Activated CD8-positive, alpha-beta memory T cell treated with anti-CD3 and anti-CD28 coated beads, Interleukin-2, amount 50 U/mL, for 24 hours (primary cell): ENCODE results near the gene RYR2.

Experiments used
- DNase-seq: peaks from one replicate; pipeline ENCODE4 v3.0.0-alpha.2; 2020; ENCODE audit errors: extremely low read depth

Gene RYR2

DNA sequence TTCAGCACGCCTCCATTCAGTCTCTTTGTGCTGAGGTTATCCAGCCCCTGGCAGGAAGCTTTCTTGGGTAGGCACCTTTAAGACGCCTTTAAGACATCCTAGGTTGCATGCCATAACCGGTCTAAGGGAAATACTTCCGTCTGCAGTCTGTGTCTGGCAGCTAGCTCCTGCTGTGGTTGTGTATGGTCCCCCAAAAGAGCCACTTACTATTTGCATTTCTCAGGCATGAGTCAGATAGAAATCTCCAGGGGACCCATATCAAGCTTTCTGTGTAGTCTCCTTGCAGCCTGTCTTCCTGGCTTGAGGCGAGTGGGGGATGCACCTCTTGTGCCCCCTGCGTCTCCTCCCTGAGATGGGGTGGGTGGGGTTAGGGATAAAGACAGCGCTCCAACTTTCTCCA is 10.0 kb upstream of the RYR2 start:
- no peak for DNase-seq

DNA sequence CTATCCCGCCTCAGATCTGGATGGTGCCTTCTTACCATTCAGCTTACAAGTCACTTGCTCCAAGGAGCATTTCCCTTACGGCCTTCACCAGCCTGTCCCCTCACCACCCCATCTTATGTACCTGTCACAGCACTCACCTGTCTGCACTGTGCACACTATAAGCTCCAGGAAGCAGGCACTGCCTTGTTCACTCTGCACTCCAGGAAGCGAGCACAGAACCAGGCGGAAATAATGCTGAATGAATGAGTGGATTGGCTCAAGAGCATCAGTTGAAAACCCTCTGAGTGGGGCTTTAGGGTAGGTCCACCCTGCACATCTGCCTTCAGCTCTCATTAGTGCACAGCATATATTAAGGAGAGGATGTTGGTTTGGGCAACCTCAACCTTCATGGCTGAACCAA is 8.9 kb upstream of the RYR2 start:
- no peak for DNase-seq

DNA sequence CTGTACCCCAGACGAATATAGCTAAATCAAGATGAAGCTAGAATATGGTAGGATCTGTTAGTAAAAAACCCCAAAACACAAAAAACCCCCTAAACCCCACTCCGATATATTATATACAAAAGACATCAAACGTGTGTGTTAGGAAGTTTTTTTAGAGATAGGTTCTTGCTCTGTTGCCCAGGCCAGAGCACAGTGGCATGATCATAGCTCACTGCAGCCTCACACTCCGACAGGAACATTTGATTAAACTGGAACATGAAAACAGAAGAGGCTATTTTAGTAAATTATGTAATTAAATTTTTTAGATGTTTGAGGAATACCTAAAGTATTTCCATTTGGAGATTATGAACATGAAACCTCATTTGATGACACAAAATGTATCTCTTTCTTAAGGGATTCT is 8.2 kb upstream of the RYR2 start:
- DNase-seq = no peak

DNA sequence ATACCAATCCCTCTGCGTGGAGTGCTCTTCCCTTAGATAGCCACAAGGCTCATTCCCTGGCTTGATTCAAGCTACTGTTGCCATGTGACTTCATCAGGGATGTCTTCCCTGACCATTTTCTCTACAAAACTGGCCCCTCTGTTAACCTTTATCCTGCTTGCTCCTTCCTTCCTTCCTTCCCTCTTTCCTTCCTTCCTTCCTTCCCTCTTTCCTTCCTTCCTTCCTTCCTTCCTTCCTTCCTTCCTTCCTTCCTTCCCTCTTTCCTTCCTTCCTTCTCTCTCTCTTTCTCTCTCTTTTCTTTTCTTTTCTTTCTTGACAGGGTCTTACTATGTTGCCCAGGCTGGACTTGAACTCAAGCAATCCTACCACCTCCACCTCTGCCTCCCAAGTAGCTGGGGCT is 6.2 kb upstream of the RYR2 start:
- DNase-seq = no peak

DNA sequence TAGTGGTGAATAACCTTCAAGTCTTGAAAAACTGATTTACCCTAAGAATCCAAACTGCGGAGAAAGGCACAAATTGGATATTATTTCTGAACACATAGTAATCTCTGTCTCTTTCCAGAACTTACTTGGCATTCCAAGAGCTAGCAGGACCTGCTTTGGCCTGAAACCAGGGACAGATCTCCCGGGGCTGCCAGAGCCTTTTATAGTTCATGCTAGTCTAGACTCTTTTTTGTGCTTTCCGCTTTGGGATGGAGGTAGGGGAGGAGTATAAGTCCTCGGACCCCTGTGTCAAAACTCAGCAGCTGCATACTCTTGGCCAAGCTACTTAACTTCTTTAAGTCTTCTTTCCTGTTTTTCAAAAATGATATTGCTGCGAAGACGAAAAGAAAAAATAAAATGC is 3.8 kb upstream of the RYR2 start:
- no peak for DNase-seq

DNA sequence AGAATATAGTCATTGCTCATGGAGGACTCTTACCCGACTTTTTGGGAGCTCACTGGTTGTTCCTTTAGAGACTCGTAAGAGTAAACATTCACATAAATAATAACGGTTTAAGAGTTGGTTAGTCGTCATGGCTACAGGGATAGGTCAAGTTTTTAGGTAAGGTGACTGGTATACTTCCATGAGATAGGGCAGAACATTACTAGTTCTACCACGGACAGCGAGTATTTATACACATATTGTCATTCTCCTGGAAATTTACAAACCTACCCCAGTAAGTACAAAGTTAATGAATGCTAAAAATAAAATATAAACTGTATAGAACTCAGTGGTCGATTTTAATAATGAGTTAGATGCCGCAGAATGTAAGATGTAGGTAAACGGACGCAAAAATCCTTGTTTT is 1.2 kb upstream of the RYR2 start:
- no peak for DNase-seq

DNA sequence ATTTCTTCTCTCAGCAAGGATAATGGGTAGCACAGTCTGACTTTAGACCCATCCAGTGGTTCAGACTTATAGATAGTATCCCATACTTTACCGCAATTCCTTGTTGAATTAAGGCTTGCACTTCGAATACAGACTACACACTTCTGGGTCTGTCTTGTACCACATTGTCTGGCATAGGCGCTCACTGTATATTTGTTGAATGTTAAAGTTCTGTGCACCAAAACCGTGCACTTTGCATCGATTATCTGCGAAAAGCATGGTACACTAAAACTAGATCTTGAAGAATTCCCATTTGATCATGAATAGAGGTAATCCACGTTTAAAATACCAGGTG is 556 bp upstream of the RYR2 start:
- DNase-seq = no peak

DNA sequence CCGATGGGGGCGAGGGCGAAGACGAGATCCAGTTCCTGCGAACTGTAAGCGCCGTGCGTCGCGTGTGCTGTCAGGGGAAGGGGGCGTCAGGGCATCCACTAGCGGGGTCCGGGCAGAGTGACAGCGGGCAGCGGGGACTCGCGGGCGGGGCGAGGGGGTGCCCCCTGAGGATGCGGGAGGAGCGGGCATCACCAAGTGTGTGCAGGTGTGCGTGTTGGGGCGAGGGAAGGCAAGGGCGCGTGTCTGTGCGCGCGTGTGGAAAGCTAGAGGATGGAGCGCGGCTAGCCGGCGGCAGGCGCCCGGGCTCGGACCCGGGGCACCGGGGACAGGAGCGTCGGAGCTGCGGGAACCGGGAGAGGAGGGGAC is 525 bp downstream of the RYR2 start:
- no peak for DNase-seq

DNA sequence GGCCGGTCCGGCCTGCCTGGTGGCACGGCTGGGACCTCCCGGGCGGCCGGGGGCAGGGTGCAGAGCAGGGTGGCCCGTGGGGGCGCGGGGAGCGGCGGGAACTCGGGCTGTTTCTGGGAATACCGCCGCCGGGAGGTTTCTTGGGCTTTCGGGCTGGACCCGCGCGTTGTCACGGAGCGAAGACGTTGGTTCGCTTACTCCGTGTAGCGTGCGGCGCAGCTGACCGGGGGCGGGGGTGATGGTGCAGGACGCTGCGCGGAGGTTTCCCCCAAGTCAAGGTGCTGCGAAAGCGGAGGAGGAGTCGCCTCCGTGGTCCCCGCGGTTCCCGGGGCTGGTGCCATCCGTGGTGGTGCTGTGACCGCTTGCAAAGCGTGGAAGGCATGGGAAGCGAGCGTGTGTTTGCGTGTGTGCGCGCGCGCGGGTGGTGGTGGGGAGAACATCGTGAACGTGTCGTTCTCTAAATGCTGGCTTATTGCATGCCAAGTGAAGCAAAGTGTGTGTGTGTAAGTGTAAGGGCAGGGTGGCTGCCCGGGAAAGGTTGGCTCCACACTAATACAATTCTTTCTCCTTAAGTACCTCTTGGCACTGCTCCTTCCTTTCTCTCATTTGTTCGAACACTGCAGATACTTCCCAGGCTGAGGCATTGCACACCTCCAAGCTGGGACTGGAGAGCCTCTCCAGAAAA is 1.1 kb downstream of the RYR2 start:
- DNase-seq = no peak

DNA sequence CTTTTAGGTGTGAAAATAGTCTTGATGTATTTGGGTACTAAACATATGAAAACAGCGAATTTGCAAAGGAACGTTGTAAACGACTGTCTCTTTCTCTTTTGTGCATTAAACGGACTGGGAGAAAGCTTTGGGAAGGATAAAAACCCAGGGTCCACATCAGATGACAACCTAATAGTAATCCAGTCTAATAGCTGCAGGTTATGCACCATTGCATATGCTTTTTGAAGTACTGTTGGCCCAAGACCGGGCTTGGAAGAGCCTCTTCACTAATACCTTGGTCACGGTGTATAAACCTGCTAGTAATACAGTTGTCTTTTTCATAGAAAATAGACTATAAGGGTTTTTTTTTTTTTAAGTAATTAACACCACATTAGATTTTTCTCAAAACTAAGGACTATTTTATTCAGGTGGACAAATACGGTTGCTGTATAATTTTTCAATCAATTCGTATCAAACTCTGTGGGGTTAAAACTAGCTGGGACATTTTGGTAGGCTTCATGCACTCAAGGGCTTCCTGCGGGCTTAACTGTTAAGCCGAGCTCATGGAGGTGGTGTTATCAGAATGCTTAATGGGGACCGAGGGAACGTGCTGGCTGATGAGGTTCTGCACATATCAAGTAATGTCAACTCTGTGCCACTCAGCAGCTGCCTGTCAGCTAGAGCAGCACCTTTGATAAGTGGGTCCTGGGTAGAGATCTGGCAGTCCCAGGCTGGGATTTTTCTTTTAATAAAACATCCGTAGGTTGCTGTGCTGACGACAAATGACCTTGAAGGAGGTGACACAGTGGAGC is 2.1 kb downstream of the RYR2 start:
- DNase-seq = no peak

DNA sequence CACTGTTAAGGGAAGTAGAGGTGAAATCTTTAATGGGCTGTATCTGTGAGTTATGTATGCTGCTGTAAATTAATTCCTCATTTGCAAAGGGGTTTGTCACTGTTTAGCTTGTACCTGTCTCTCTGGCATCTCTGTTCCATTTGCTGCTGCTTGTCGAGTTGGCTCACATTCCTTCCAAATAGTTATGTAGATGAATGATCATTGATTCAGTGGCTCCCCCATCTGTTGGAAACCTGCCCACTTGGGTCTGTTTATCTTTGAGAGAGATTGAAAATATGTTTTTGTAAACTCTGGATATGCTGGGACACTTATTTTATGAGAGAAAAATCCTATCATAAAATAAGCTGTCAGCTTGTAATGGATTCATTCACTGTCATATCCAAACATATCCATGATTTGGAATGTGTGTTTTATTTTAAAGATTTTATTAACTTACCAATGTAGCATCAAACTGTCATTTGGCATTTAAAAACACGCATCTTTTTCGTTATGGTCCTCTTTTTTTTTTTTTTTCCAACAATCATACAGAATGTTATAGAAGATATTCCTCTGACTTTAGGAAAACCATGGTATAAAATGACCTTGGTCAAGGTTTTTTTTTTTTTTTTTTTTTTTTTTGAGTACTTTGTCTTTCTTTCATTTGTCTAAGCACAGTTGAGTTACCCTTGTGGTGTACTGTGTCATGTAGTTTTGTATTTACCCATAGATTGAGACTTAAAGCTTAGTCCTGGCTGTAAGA is 3.5 kb downstream of the RYR2 start:
- DNase-seq = no peak

DNA sequence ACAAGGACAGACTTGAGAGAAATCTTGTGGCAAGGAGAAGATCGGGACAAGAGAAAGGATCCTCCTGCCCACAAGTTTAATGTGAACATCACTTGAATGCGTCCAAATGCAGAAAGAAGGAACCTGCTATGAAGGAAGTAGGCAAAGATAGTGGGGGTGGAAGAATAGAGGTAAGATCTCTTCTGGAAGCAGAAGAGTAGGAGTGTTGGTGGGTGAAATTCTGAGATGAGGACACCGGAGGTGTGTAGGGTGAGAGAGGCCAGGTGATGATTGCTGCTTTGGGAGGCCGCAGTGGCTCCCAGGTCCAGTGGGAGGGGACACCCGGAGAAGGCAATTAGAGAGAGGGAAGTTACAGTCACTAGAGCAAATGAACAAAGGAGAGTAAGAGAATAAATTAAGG is 6.8 kb downstream of the RYR2 start:
- no peak for DNase-seq

DNA sequence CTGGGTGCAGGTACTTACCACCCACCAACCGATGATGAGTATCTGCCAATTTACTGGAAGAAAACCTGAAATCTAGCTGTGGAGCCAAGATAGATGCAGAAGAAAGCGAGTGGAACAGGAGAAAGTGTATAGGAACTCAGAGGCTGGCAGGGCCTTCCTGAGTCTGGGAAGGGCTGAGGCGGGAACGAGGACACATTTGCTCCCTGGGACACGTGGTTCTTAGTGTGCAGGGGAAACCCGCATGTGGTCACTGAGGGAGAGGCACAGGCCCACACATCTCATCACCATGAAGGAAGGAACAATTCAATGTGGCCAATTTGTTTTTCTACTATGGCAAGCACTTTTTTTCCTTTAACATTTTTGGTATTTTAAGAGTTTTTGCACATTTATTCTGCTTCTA is 8.2 kb downstream of the RYR2 start:
- DNase-seq = no peak

DNA sequence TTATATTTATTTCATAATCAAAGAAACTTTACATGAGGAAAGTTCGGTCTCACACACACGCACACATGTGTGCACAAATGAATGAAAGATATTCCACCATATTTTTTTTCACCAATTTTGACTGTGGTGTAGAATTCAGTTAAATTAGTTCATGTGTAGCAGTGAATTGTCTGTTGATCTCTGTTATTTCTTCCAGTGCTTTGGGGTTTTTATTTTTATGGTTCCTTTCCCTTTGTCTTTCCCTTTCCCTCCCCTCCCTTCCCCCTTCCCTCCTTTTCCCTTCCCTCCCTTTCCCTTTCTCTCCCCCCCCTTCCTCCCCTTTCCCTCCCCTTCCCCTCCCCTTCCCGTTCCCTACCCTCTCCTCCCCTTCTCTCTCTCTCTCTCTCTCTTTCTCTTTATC is 8.9 kb downstream of the RYR2 start:
- no peak for DNase-seq

DNA sequence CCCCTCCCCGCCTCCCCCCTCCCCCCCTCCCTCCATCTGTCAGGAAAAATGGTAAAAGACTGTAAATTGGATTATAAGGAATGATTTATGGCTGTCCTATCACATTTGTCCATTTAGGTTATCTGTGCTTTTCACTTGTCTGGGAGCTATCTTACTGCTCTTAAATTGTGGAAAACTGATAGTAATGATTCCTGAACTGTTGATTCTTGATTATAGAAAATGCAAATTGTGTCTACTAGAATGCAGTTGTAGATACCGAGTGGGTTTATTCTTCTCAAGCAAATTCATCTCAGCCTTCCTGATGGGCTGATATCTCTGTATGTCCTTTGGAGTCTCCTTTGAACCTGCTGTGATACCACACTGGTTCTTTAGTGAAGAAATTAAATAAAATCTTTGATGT is 12.3 kb downstream of the RYR2 start:
- DNase-seq = no peak

DNA sequence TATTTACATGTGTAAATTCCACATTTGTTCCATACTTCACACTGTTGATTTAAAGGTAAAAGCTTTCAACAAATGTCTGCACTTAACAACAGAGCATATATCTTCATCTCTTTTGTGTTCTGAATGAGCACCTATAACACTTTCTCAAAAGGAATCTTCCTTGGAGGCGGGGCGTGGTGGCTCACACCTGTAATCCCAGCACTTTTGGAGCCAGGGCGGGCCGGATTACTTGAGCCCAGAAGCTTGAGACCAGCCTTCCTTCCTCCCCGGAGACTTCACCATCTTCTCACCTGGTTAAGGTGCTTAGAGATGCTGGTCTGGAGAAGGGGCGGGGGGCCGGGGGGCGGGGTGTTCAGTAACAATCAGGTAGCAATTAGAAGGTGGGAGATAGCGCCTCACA is 16.5 kb downstream of the RYR2 start:
- no peak for DNase-seq

DNA sequence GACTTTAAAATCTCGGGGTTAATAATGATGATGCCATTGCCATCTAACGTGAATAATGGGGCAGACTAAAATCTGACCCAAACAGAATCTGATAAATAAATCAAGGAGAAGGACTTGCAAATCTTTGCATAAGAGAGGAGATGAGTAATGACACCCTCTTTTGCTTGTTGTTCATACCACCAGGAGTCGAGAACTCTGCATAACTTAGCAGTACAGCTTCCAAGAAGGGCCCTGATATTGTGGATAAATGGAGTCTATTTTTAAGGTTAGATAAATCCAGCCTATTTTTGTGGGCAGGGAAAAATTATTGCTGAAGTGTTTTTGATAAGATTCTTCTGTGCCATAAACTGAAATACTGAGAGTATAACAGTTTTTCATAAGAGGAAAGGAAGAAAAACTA is 17.3 kb downstream of the RYR2 start:
- no peak for DNase-seq

DNA sequence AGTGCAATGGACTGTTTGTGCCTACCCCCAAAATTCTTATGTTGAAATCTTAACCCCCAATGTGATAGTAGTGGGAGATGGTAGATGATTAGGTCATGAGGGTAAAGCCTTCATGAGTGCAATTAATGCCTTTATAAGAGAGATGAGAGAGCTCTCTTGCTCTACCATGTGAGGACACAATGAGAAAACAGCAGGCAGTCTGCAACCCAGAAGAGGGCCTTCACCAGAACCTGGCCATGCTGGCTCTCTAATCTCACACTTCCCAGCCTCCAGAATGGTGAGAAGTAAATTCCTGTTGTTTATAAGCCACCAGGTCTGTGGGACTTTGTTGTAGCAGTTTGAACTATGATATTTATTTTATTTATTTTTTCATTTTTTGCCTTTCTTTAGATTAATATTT is 21.0 kb downstream of the RYR2 start:
- DNase-seq = no peak

DNA sequence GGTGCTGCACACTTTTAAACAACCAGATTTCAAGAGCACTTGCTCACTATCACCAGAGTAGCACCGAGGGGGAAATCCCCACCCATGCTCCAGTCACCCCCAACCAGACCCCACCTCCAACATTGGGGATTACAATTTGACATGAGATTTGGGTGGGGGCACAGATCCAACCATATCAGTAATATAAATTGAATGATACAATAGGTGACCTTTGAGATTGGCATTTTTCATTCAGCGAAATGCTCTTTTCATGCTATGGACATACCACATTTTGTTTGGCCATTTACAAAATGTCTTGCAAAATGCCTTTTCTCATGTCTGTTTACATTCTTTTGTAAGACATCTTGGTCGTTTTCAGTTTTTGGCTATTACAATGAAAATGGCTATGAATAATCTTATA is 23.9 kb downstream of the RYR2 start:
- DNase-seq = no peak

DNA sequence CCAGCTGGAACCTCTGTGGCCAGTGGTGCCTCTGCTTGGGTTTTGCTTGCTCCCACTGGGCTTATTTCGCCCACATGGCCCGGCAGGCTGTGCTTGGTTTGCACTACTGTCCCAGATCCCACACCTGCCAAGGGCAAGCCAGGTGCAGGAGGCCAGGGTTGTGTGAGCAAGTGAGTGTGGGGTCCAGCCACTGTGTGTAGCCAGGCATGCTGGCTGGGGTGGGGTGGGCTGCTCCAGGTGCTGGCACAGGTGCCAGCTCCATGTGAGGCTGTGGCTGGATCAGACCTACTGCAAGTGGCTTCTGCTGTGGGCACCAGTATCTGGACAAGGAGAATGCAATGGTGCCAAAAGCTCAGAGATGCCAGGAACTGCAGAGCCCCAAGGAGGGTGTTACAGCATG is 28.5 kb downstream of the RYR2 start:
- no peak for DNase-seq

DNA sequence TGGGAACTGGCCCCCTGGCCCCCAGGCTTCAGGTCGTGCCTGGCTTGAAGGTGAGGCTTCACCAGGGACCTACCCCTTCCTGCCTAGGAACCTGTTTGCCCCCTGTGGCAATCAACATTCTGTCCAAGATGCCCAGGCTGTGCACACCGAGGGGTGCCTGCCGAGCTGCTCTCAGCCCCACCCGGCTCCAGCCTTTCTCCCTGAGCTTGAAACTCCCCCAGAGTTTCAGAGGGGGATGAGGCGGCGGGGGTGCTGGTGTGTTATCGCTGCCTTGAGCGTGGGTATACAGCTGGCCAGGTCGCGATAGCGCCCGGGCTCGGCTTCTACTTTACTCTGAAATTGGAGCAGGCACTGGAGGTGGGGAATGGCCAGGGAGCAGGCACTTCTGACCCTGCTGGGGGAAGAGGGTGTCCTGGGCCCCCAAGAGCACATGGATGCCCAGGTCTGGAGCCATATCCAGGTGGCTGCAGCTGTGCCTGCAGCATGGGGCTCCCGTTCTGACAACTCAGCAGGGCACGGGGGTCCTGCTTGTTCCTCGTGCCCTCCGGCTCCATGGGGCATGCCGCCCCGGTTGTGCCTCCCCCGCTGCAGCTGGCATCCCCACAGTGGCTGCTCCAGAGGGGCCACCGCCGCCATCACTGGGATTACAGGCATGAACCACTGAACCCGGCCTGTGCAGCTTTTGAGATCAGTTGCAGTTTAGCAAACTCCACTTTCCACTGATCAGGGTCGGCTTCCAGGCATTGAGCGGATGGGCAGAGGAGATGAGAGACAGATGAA is 29.8 kb downstream of the RYR2 start:
- DNase-seq = no peak

DNA sequence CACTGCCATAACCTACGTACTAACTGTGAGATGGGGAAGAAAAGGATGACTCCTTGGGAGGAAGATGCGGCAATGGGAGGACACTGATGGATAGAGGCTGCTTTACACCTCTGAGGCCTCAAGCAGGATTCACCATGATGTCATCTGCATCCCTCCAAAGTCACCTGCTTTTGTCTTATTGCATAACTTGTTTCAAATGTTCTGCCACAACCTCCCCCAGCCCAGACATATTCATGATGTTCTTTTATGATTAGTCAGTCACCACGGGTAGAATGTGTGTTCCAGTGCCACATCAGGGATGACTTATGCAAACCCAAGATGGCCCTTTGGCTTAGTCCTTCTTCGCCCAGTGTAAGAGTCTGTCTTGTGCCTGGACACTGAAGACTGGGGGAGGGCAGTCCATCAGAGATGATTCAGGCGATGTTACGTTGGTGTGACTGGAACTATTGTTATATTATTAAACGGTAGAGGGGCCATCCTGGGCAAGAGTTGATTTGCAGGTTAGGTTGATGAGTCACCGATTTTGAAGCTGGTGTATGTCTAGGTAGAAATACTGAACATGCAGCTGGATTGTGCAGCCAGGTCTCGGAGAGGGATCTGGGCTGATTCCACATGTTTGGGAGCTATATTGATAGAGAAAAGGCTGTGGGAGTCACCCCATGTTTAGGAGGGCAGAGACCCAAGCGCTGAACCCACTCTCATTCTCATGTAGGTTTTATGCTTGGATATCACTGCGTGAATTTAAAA is 32.6 kb downstream of the RYR2 start:
- no peak for DNase-seq
